Activated CD4-positive, alpha-beta T cell treated with anti-CD3 and anti-CD28 coated beads, Interleukin-2, amount 10 ng/mL, durations not matched to agents 24 days and 14 days (primary cell): ENCODE measurements around the gene SLC28A3. TPM values are rescaled to one million over a fixed set of nuclear protein-coding genes. Genes with fewer than 3 reads are reported as not detected.

Experiments used
- DNase-seq: peaks from one replicate; pipeline ENCODE4 v3.0.0; 2022
- H3K27ac Mint-ChIP-seq: one replicate; pipeline ENCODE4 v1.8.0; 2022; ENCODE audit warnings: mild to moderate bottlenecking, mixed read lengths
- H3K27me3 Mint-ChIP-seq: one replicate; pipeline ENCODE4 v1.8.0; 2022; ENCODE audit warnings: mixed read lengths
- H3K36me3 Mint-ChIP-seq: one replicate; pipeline ENCODE4 v1.8.0; 2022; ENCODE audit warnings: low read depth, mild to moderate bottlenecking, mixed read lengths
- H3K4me1 Mint-ChIP-seq: one replicate; pipeline ENCODE4 v1.8.0; 2021; ENCODE audit warnings: mixed read lengths
- H3K4me3 Mint-ChIP-seq: one replicate; pipeline ENCODE4 v1.8.0; 2022; ENCODE audit warnings: mild to moderate bottlenecking, moderate library complexity, mixed read lengths
- H3K9me3 Mint-ChIP-seq: one replicate; pipeline ENCODE4 v1.8.0; 2021; ENCODE audit warnings: mixed read lengths
- intact Hi-C: fragments of 100-400 bp; cut with micrococcal nuclease; formaldehyde crosslinking; loops from one replicate; pipeline ENCODE4 v1.15.1; 2023
- total RNA-seq: library from RNA; stranded (reverse); gene quantifications from 2 replicates; pipeline ENCODE4 v1.2.3, GENCODE V29; 2022

Gene SLC28A3
- total RNA-seq, 1 donor from 2014 or later, result 0.44 TPM

DNA sequence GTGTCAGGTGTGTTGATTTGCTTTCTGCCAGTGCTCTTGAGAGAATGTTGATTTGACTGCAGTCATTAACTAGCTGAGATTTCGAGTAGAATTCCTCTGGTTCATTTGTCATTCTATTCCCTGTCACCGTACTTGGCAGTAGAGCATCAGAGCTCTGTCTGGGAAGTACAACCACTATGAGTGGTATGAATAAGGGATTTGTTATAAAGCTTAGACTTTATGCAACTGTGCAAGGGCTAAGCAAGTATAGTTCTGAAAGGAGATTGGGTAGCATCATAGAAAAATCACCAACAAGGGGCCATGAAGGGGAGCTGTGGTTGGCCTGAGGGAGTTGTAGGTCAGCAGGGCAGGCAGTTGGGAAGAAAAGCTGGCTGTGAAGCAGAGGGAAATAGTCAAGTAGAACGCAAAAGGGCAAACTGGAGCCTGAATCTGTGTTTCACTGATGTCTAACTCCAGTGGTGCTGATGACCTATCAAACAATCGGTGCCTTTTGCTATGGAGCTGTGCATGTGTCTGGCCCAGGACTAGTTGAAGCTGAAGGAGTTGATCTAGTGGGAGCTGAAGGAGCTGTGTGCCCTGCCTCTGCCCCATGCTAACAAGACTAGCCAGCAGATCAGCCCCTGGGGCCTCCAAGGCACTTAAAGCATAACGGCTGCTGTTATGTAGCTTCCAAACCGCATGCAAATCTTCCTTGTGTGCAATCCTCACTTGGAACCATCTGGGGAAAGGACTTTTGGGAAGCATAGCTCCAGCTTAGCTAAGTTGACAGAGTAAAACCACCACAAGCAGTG lies 110.0 kb downstream of the SLC28A3 start:
- Mint-ChIP-seq H3K4me1 (no peaks in the 10 kb centered on the region), H3K27me3 (peaks cover 16% of the 10 kb centered on the region), H3K4me3 (no peak overlapping the region), H3K9me3 (no peaks in the 10 kb centered on the region), H3K36me3 (no peaks in the 10 kb centered on the region), H3K27ac (no peak overlapping the region)
- intact Hi-C loops, result no loop called here
- DNase-seq, result no peak

GRCh38 chr9:84229191-84229590 lies 111.4 kb downstream of the SLC28A3 start:
- Mint-ChIP-seq H3K36me3 (no peaks in the 10 kb centered on the region), H3K27ac (no peak overlapping the region), H3K4me3 (no peak overlapping the region), H3K9me3 (no peaks in the 10 kb centered on the region), H3K4me1 (no peaks in the 10 kb centered on the region), H3K27me3 (peaks cover 16% of the 10 kb centered on the region)
- intact Hi-C loops, result no loop called here
- DNase-seq, result no peak

GRCh38 chr9:84228130-84228720 lies 112.3 kb downstream of the SLC28A3 start:
- Mint-ChIP-seq H3K27me3 (peaks cover 14% of the 10 kb centered on the region), H3K27ac (no peak overlapping the region), H3K4me1 (no peaks in the 10 kb centered on the region), H3K36me3 (no peaks in the 10 kb centered on the region), H3K9me3 (no peaks in the 10 kb centered on the region), H3K4me3 (no peak overlapping the region)
- DNase-seq, result no peak
- intact Hi-C loops, result no loop called here

DNA sequence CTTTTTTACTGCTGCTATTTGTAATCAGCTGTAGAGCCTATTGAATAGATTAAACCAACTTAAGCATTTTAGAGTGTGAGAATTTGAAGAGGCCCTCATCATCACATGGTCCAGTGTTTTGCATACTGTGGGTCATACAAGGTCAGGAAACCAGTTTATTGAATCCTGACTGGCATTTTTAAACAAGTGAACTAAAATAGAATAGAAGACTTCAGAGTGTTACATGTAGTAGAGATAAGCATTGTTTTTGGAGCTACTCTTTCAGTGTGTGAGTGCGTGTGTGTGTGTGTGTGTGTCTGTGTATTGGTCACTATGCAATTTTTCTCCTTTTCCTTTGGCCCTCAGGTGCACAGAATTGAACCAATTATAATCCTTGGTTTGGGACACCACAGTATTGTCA lies 114.4 kb downstream of the SLC28A3 start:
- DNase-seq, result no peak
- intact Hi-C loops, result no loop called here
- H3K4me3 Mint-ChIP-seq, result no peak overlapping the region
- peaks cover 12% of the 10 kb centered on the region for H3K27me3 Mint-ChIP-seq
- no peaks in the 10 kb centered on the region for H3K4me1 Mint-ChIP-seq
- no peaks in the 10 kb centered on the region for H3K36me3 Mint-ChIP-seq
- no peak overlapping the region for H3K27ac Mint-ChIP-seq
- H3K9me3 Mint-ChIP-seq, result no peaks in the 10 kb centered on the region
